ENCODE data around the gene NOM1.

GRCh38 chr7:156932006-156932405 lies 17.5 kb upstream of the NOM1 start:
- TF ChIP-seq CTCF (IDR thresholded peaks at IDR 0.05): no peak
- no peak for TF ChIP-seq EP300 (IDR thresholded peaks at IDR 0.05)
- TF ChIP-seq POLR2AphosphoS5 (IDR thresholded peaks at IDR 0.05): no peak

Data from esophagus muscularis mucosa (tissue), 4 donors.